ENCODE measurements around the gene FKBP2. TPM values are rescaled to one million over a fixed set of nuclear protein-coding genes. Genes with fewer than 3 reads are reported as not detected.

The FKBP2 gene
- total RNA-seq, 2 experiments from 2014 or later = 21.9 to 24.8 TPM

GRCh38 chr11:64264371-64264852 is 23.5 kb downstream of the FKBP2 start:
- H3K36me3 Mint-ChIP-seq (ENCODE audit: low read depth) = peaks cover 9% of the 10 kb centered on the region
- H3K27me3 Mint-ChIP-seq = no peaks in the 10 kb centered on the region
- CTCF ChIA-PET = interaction anchor here (1.0 to 12.3 kb wide), 5 partner anchors 10 to 53 kb away, joined by 3 to 162 read pairs (median 3); partner anchors contain the start of genes PLCB3, PPP1R14B and TRMT112
- peak overlapping the region; percentile 50 for H3K27ac Mint-ChIP-seq
- H3K4me1 Mint-ChIP-seq = peaks cover 23% of the 10 kb centered on the region
- H3K4me3 Mint-ChIP-seq = no peak overlapping the region
- DNase-seq = no peak
- H3K9me3 Mint-ChIP-seq = no peaks in the 10 kb centered on the region
- POLR2A ChIA-PET = no interaction called here

- Mint-ChIP-seq H3K36me3 (ENCODE audit: low read depth) (peaks cover 1% of the 10 kb centered on the region), H3K9me3 (no peaks in the 10 kb centered on the region), H3K4me1 (peaks cover 18% of the 10 kb centered on the region), H3K27me3 (no peaks in the 10 kb centered on the region), H3K4me3 (no peak overlapping the region), H3K27ac (no peak overlapping the region)
- ChIA-PET POLR2A (no interaction called here), CTCF (interaction anchor here (1.5 to 12.3 kb wide), 4 partner anchors 11 to 38 kb away, joined by 3 to 162 read pairs (median 8); partner anchors contain the start of genes PLCB3 and PPP1R14B)
- no peak for DNase-seq
These were observed 24.6 kb downstream of the FKBP2 start for GRCh38 chr11:64265176-64266160.

- H3K4me1 Mint-ChIP-seq = peaks cover 18% of the 10 kb centered on the region
- DNase-seq = no peak
- no peaks in the 10 kb centered on the region for H3K9me3 Mint-ChIP-seq
- no peaks in the 10 kb centered on the region for H3K27me3 Mint-ChIP-seq
- no peak overlapping the region for H3K4me3 Mint-ChIP-seq
- CTCF ChIA-PET = interaction anchor here (3.2 to 12.3 kb wide), 2 partner anchors 12 to 19 kb away, joined by 12 to 162 read pairs; partner anchors contain the start of genes PLCB3 and PPP1R14B
- POLR2A ChIA-PET = no interaction called here
- H3K36me3 Mint-ChIP-seq (ENCODE audit: low read depth) = peaks cover 1% of the 10 kb centered on the region
- peak overlapping the region; percentile 36 for H3K27ac Mint-ChIP-seq
These were observed 25.4 kb downstream of the FKBP2 start for GRCh38 chr11:64266339-64266738.

- H3K27me3 Mint-ChIP-seq = no peaks in the 10 kb centered on the region
- peak overlapping the region; percentile 92 for H3K27ac Mint-ChIP-seq
- no peak for DNase-seq
- no peaks in the 10 kb centered on the region for H3K9me3 Mint-ChIP-seq
- ChIA-PET POLR2A (no interaction called here), CTCF (interaction anchor here (0.8 to 12.3 kb wide), 4 partner anchors 11 to 36 kb away, joined by 3 to 162 read pairs (median 12); partner anchors contain the start of genes PLCB3 and PPP1R14B)
- H3K4me3 Mint-ChIP-seq = no peak overlapping the region
- H3K4me1 Mint-ChIP-seq = peaks cover 25% of the 10 kb centered on the region
- peaks cover 1% of the 10 kb centered on the region for H3K36me3 Mint-ChIP-seq (ENCODE audit: low read depth)
These were observed 26.5 kb downstream of the FKBP2 start for GRCh38 chr11:64267207-64267945.

GRCh38 chr11:64268025-64268892 is 27.4 kb downstream of the FKBP2 start:
- ChIA-PET POLR2A (interaction anchor here (0.6 to 1.0 kb wide), 2 partner anchors 17 to 33 kb away, joined by 3 to 4 read pairs; partner anchors contain the start of gene BAD), CTCF (interaction anchor here (0.7 to 12.3 kb wide), 11 partner anchors 7 to 81 kb away, joined by 3 to 162 read pairs (median 5); partner anchors contain the start of genes BAD, CATSPERZ, GPR137 and PLCB3)
- peak overlapping the region; percentile 88 for H3K4me3 Mint-ChIP-seq
- H3K9me3 Mint-ChIP-seq = no peaks in the 10 kb centered on the region
- peak overlapping the region; percentile 92 for H3K27ac Mint-ChIP-seq
- H3K4me1 Mint-ChIP-seq = peaks cover 26% of the 10 kb centered on the region
- H3K36me3 Mint-ChIP-seq (ENCODE audit: low read depth) = no peaks in the 10 kb centered on the region
- no peak for DNase-seq
- H3K27me3 Mint-ChIP-seq = no peaks in the 10 kb centered on the region

GRCh38 chr11:64268893-64269539 is 28.1 kb downstream of the FKBP2 start:
- Mint-ChIP-seq H3K27me3 (no peaks in the 10 kb centered on the region), H3K4me3 (peak overlapping the region; percentile 88), H3K36me3 (ENCODE audit: low read depth) (peaks cover 3% of the 10 kb centered on the region), H3K4me1 (peaks cover 26% of the 10 kb centered on the region), H3K9me3 (no peaks in the 10 kb centered on the region), H3K27ac (peak overlapping the region; percentile 92)
- POLR2A ChIA-PET = interaction anchor here (0.6 to 1.3 kb wide), 3 partner anchors 16 to 34 kb away, joined by 3 to 4 read pairs (median 4); partner anchors contain the start of gene BAD
- peak; percentile 51 for DNase-seq
- CTCF ChIA-PET = interaction anchor here (0.7 to 12.3 kb wide), 10 partner anchors 8 to 82 kb away, joined by 3 to 162 read pairs (median 6); partner anchors contain the start of genes BAD, CATSPERZ, GPR137 and PLCB3

GRCh38 chr11:64269540-64270220 is 28.8 kb downstream of the FKBP2 start:
- peak; percentile 97 for DNase-seq
- Mint-ChIP-seq H3K27me3 (no peaks in the 10 kb centered on the region), H3K27ac (peak overlapping the region; percentile 92), H3K9me3 (no peaks in the 10 kb centered on the region), H3K36me3 (ENCODE audit: low read depth) (peaks cover 5% of the 10 kb centered on the region), H3K4me1 (peaks cover 26% of the 10 kb centered on the region), H3K4me3 (peak overlapping the region; percentile 88)
- ChIA-PET POLR2A (interaction anchor here (0.7 to 1.3 kb wide), 3 partner anchors 15 to 70 kb away, joined by 3 to 4 read pairs (median 4); partner anchors contain the start of genes BAD and CCDC88B), CTCF (interaction anchor here (0.8 to 12.3 kb wide), 12 partner anchors 9 to 83 kb away, joined by 3 to 162 read pairs (median 6); partner anchors contain the start of genes BAD, CATSPERZ, FERMT3 and GPR137)

- Mint-ChIP-seq H3K4me3 (no peak overlapping the region), H3K36me3 (ENCODE audit: low read depth) (peaks cover 13% of the 10 kb centered on the region), H3K27me3 (no peaks in the 10 kb centered on the region), H3K4me1 (peaks cover 8% of the 10 kb centered on the region), H3K27ac (no peak overlapping the region), H3K9me3 (no peaks in the 10 kb centered on the region)
- ChIA-PET POLR2A (no interaction called here), CTCF (interaction anchor here (0.9 to 1.7 kb wide), 8 partner anchors 10 to 57 kb away, joined by 3 to 5 read pairs (median 3); partner anchors contain the start of gene PPP1R14B)
- no peak for DNase-seq
These were observed 34.3 kb downstream of the FKBP2 start for GRCh38 chr11:64275031-64275800.

GRCh38 chr11:64275841-64276240 is 34.9 kb downstream of the FKBP2 start:
- Mint-ChIP-seq H3K27ac (no peak overlapping the region), H3K4me1 (peaks cover 8% of the 10 kb centered on the region), H3K9me3 (no peaks in the 10 kb centered on the region), H3K27me3 (no peaks in the 10 kb centered on the region), H3K4me3 (no peak overlapping the region), H3K36me3 (ENCODE audit: low read depth) (peaks cover 13% of the 10 kb centered on the region)
- POLR2A ChIA-PET = no interaction called here
- DNase-seq = no peak
- CTCF ChIA-PET = interaction anchor here (0.9 to 1.7 kb wide), 8 partner anchors 9 to 57 kb away, joined by 3 to 5 read pairs (median 3); partner anchors contain the start of gene PPP1R14B
